ENCODE data around the gene LSMEM2. TPM values are rescaled to one million over a fixed set of nuclear protein-coding genes. Genes with fewer than 3 reads are reported as not detected.
A peak's percentile ranks its signal among the peaks of the same experiment; 100 is the strongest.

The LSMEM2 gene
- total and polyA plus RNA-seq, 9 of the 15 experiments (the other 6 are each of a cell fraction or from before 2014, with no cell fraction given), result not detected

GRCh38 chr3:50337175-50337861 is 58.4 kb downstream of the LSMEM2 start (continued):
- peak; percentile 87 for TF ChIP-seq JUN (IDR thresholded peaks at IDR 0.05; ENCODE audit: borderline replicate concordance, low read depth, low read length)
- no peak for TF ChIP-seq JUN (CRISPR knock-in tag; IDR thresholded peaks at IDR 0.05; ENCODE audit: borderline replicate concordance)
- no peak for TF ChIP-seq ZNF79 (CRISPR knock-in tag; IDR thresholded peaks at IDR 0.05; ENCODE audit: low read depth)
- TF ChIP-seq HCFC1 (IDR thresholded peaks at IDR 0.05; ENCODE audit: low read depth, low read length), result 0 out of 2 replicates have a peak, but pooled peaks have one; percentile 8
- TF ChIP-seq MYBL2 (IDR thresholded peaks at IDR 0.05; ENCODE audit: low read depth), result peak; percentile 85
- TF ChIP-seq MYBL2 (CRISPR knock-in tag; IDR thresholded peaks at IDR 0.05; ENCODE audit: borderline replicate concordance), result no peak
- TF ChIP-seq TEAD4 (IDR thresholded peaks at IDR 0.05; ENCODE audit: low read length), result no peak
- no peak for TF ChIP-seq TEAD4 (CRISPR knock-in tag; IDR thresholded peaks at IDR 0.05; ENCODE audit: borderline replicate concordance)
- no peak for TF ChIP-seq STAT5A (IDR thresholded peaks at IDR 0.05; ENCODE audit: borderline replicate concordance, low read length)
- 0 out of 2 replicates have a peak, but pooled peaks have one; percentile 48 for TF ChIP-seq CBX1 (IDR thresholded peaks at IDR 0.05; ENCODE audit: low read depth)
- TF ChIP-seq, protein P1, sequence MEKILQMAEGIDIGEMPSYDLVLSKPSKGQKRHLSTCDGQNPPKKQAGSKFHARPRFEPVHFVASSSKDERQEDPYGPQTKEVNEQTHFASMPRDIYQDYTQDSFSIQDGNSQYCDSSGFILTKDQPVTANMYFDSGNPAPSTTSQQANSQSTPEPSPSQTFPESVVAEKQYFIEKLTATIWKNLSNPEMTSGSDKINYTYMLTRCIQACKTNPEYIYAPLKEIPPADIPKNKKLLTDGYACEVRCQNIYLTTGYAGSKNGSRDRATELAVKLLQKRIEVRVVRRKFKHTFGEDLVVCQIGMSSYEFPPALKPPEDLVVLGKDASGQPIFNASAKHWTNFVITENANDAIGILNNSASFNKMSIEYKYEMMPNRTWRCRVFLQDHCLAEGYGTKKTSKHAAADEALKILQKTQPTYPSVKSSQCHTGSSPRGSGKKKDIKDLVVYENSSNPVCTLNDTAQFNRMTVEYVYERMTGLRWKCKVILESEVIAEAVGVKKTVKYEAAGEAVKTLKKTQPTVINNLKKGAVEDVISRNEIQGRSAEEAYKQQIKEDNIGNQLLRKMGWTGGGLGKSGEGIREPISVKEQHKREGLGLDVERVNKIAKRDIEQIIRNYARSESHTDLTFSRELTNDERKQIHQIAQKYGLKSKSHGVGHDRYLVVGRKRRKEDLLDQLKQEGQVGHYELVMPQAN (IDR thresholded peaks at IDR 0.05; ENCODE audit: borderline replicate concordance), result peak; percentile 79
- peak; percentile 95 for TF ChIP-seq RBFOX2 (IDR thresholded peaks at IDR 0.05; ENCODE audit: low read depth, low read length)
- TF ChIP-seq CREB1 (IDR thresholded peaks at IDR 0.05), result peak; percentile 44; the same call in 1 of the 2 replicates
- peak; percentile 67; the same call in 1 of the 2 replicates for TF ChIP-seq CREB1 (CRISPR knock-in tag; IDR thresholded peaks at IDR 0.05)
- TF ChIP-seq RB1 (IDR thresholded peaks at IDR 0.05; ENCODE audit: low read depth), result peak; percentile 15; the same call in 1 of the 2 replicates
- TF ChIP-seq ZNF146 (CRISPR knock-in tag; IDR thresholded peaks at IDR 0.05; ENCODE audit: unreplicated experiment), result no peak
- 0 out of 4 replicates have a peak, but pooled peaks of 1 of the 2 experiments have one; percentile 66 for TF ChIP-seq NONO (IDR thresholded peaks at IDR 0.05; ENCODE audit: low read depth in 2 of 2, low read length in 1 of 2)
- TF ChIP-seq POLR2A (conservative IDR thresholded peaks at IDR 0.05), result peak; percentile 84
- peak; percentile 93 for TF ChIP-seq EP400 (IDR thresholded peaks at IDR 0.05)
- TF ChIP-seq ESRRA (IDR thresholded peaks at IDR 0.05; ENCODE audit: borderline replicate concordance, low read depth), result peak; percentile 2; the same call in 1 of the 2 replicates
- TF ChIP-seq PML (IDR thresholded peaks at IDR 0.05; ENCODE audit: low read length), result 0 out of 2 replicates have a peak, but pooled peaks have one; percentile 37
- peak in 1 of 2 experiments; percentile 71; a peak in 1 of 4 replicates for TF ChIP-seq SIN3A (IDR thresholded peaks at IDR 0.05; ENCODE audit: borderline replicate concordance in 2 of 2, control insufficient read depth in 1 of 2, low read depth in 2 of 2, low read length in 2 of 2)
- 0 out of 2 replicates have a peak, but pooled peaks have one; percentile 56 for TF ChIP-seq ZC3H4 (CRISPR knock-in tag; IDR thresholded peaks at IDR 0.05; ENCODE audit: borderline replicate concordance)
- TF ChIP-seq SRSF1 (IDR thresholded peaks at IDR 0.05; ENCODE audit: low read depth, low read length), result no peak
- TF ChIP-seq GABPB1 (CRISPR knock-in tag; IDR thresholded peaks at IDR 0.05), result peak; percentile 67
